ENCODE measurements around the gene RBM4B. TPM values are rescaled to one million over a fixed set of nuclear protein-coding genes. Genes with fewer than 3 reads are reported as not detected.

Gene RBM4B
- total RNA-seq, 1 experiment from 2014 or later: 33.6 TPM

DNA sequence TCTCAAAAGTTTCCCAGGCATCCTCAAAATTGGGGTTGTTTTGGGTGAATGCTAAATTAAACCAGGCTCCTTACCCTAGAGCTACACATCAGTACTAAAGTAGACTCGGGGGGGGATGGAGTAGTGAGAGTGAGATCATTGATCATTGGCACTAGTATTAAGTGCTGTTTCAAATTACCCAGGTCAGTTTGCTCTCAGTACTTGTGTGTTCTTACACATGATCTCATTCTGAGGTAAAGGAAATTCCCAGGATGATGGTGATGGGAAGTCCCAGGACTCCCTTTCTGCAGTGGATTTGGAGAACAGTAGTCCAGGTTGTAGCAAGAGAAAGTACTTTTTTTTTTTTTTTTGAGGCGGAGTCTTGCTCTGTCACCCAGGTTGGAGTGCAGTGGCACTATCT is 26.7 kb downstream of the RBM4B start:
- Histone ChIP-seq H3K27me3 (ENCODE audit: control insufficient read depth, insufficient read depth, low read length) (no peaks in the 10 kb centered on the region), H3K27ac (ENCODE audit: low read length) (no peak overlapping the region), H3K4me3 (ENCODE audit: low read depth in 2 of 2, low read length in 2 of 2) (no peak overlapping the region), H3K4me1 (ENCODE audit: control insufficient read depth, insufficient read depth, low read length) (no peaks in the 10 kb centered on the region), H3K9me3 (ENCODE audit: control insufficient read depth, insufficient read depth, low read depth, low read length) (no peaks in the 10 kb centered on the region), H3K36me3 (ENCODE audit: control insufficient read depth, insufficient read depth, low read length) (peaks cover 23% of the 10 kb centered on the region)
- intact Hi-C loops (cut with micrococcal nuclease; ENCODE audit: unreplicated experiment) (no loop called here), in situ Hi-C loops (cut with HindIII; ENCODE audit: low pct_unique_long_range_greater_than_20kb, low sequenced_read_pairs) (no loop called here)
- no peak for DNase-seq (ENCODE audit: low read depth, low spot score)
- TF ChIP-seq SIN3A (IDR thresholded peaks at IDR 0.05; ENCODE audit: borderline replicate concordance, insufficient read depth, low read depth, low read length): no peak
- TF ChIP-seq POLR2AphosphoS5 (IDR thresholded peaks at IDR 0.05; ENCODE audit: low read depth, low read length): peak; percentile 47; the same call in 1 of the 2 replicates
- peak; percentile 33 for ATAC-seq
- ChIA-PET POLR2A (no interaction called here), CTCF (no interaction called here)
- BruUV-seq (replicated peaks): no TSS peak

DNA sequence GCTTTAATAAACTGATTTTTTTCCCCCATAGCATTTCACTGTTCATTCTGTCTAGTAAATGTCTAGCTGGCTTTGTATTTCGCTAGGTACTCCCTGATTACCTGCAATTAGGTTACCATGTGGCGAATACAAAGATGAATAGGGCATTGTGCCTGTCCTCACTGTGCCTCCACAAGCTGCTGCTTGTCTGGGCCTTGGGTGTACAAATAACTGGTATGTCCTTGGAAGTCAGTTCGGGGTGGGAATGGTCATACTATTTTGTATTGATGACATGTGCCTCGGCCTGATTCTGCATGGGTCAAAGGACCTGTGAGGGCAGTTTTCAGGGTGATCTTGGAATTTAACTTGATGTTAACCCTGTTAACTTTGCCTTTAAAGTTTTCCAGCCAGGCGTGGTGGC is 27.8 kb downstream of the RBM4B start:
- no peak for DNase-seq (ENCODE audit: low read depth, low spot score)
- H3K27ac ChIP-seq (ENCODE audit: low read length): no peak overlapping the region
- H3K36me3 ChIP-seq (ENCODE audit: control insufficient read depth, insufficient read depth, low read length): peaks cover 32% of the 10 kb centered on the region
- in situ Hi-C loops (cut with HindIII; ENCODE audit: low pct_unique_long_range_greater_than_20kb, low sequenced_read_pairs) (no loop called here), intact Hi-C loops (cut with micrococcal nuclease; ENCODE audit: unreplicated experiment) (no loop called here)
- H3K4me3 ChIP-seq (ENCODE audit: low read depth in 2 of 2, low read length in 2 of 2): no peak overlapping the region
- TF ChIP-seq, protein P1, sequence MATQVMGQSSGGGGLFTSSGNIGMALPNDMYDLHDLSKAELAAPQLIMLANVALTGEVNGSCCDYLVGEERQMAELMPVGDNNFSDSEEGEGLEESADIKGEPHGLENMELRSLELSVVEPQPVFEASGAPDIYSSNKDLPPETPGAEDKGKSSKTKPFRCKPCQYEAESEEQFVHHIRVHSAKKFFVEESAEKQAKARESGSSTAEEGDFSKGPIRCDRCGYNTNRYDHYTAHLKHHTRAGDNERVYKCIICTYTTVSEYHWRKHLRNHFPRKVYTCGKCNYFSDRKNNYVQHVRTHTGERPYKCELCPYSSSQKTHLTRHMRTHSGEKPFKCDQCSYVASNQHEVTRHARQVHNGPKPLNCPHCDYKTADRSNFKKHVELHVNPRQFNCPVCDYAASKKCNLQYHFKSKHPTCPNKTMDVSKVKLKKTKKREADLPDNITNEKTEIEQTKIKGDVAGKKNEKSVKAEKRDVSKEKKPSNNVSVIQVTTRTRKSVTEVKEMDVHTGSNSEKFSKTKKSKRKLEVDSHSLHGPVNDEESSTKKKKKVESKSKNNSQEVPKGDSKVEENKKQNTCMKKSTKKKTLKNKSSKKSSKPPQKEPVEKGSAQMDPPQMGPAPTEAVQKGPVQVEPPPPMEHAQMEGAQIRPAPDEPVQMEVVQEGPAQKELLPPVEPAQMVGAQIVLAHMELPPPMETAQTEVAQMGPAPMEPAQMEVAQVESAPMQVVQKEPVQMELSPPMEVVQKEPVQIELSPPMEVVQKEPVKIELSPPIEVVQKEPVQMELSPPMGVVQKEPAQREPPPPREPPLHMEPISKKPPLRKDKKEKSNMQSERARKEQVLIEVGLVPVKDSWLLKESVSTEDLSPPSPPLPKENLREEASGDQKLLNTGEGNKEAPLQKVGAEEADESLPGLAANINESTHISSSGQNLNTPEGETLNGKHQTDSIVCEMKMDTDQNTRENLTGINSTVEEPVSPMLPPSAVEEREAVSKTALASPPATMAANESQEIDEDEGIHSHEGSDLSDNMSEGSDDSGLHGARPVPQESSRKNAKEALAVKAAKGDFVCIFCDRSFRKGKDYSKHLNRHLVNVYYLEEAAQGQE (IDR thresholded peaks at IDR 0.05; ENCODE audit: insufficient read depth in 1 of 2, low read depth in 2 of 2, low read length in 1 of 2): no peak
- TF ChIP-seq POLR2AphosphoS5 (IDR thresholded peaks at IDR 0.05; ENCODE audit: low read depth, low read length) (no peak), SIN3A (IDR thresholded peaks at IDR 0.05; ENCODE audit: borderline replicate concordance, insufficient read depth, low read depth, low read length) (no peak), TCF7L2 (IDR thresholded peaks at IDR 0.05; ENCODE audit: low read depth, low read length) (no peak)
- TF ChIP-seq, protein P2, sequence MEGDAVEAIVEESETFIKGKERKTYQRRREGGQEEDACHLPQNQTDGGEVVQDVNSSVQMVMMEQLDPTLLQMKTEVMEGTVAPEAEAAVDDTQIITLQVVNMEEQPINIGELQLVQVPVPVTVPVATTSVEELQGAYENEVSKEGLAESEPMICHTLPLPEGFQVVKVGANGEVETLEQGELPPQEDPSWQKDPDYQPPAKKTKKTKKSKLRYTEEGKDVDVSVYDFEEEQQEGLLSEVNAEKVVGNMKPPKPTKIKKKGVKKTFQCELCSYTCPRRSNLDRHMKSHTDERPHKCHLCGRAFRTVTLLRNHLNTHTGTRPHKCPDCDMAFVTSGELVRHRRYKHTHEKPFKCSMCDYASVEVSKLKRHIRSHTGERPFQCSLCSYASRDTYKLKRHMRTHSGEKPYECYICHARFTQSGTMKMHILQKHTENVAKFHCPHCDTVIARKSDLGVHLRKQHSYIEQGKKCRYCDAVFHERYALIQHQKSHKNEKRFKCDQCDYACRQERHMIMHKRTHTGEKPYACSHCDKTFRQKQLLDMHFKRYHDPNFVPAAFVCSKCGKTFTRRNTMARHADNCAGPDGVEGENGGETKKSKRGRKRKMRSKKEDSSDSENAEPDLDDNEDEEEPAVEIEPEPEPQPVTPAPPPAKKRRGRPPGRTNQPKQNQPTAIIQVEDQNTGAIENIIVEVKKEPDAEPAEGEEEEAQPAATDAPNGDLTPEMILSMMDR (IDR thresholded peaks at IDR 0.05): no peak
- no peak for ATAC-seq
- no TSS peak for BruUV-seq (replicated peaks)
- no peaks in the 10 kb centered on the region for H3K9me3 ChIP-seq (ENCODE audit: control insufficient read depth, insufficient read depth, low read depth, low read length)
- ChIA-PET CTCF (no interaction called here), POLR2A (no interaction called here)
- peaks cover 4% of the 10 kb centered on the region for H3K4me1 ChIP-seq (ENCODE audit: control insufficient read depth, insufficient read depth, low read length)
- H3K27me3 ChIP-seq (ENCODE audit: control insufficient read depth, insufficient read depth, low read length): no peaks in the 10 kb centered on the region

DNA sequence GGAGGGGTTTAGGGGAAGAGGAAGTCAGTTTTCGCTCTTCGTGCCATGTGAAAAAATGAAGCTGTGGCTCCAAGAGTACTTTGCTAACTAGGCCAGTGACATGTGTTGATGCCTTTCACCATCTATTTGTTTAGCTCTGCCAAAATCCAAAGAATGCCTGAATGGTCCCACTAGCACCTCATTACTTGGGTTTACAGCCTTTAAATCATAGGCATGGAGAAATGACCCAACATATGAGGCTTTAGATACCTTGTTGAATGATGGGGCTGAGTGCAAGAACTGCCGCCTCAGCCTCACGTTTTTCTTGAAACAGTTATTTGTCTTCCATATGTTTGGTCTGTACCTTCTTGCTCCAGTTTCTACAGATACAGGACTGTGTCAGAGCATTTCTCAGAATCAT is 30.9 kb downstream of the RBM4B start:
- Histone ChIP-seq H3K27ac (ENCODE audit: low read length) (no peak overlapping the region), H3K4me3 (ENCODE audit: low read depth in 2 of 2, low read length in 2 of 2) (no peak overlapping the region), H3K27me3 (ENCODE audit: control insufficient read depth, insufficient read depth, low read length) (no peaks in the 10 kb centered on the region), H3K9me3 (ENCODE audit: control insufficient read depth, insufficient read depth, low read depth, low read length) (no peaks in the 10 kb centered on the region), H3K36me3 (ENCODE audit: control insufficient read depth, insufficient read depth, low read length) (peaks cover 63% of the 10 kb centered on the region), H3K4me1 (ENCODE audit: control insufficient read depth, insufficient read depth, low read length) (peaks cover 25% of the 10 kb centered on the region)
- TSS peak; percentile 11 for BruUV-seq (replicated peaks)
- ATAC-seq (no peak), DNase-seq (ENCODE audit: low read depth, low spot score) (no peak)
- in situ Hi-C loops (cut with HindIII; ENCODE audit: low pct_unique_long_range_greater_than_20kb, low sequenced_read_pairs): no loop called here
- intact Hi-C loops (cut with micrococcal nuclease; ENCODE audit: unreplicated experiment): no loop called here
- TF ChIP-seq, protein P2 (IDR thresholded peaks at IDR 0.05): no peak
- no peak for TF ChIP-seq POLR2AphosphoS5 (IDR thresholded peaks at IDR 0.05; ENCODE audit: low read depth, low read length)
- TF ChIP-seq SIN3A (IDR thresholded peaks at IDR 0.05; ENCODE audit: borderline replicate concordance, insufficient read depth, low read depth, low read length): no peak
- no peak for TF ChIP-seq TCF7L2 (IDR thresholded peaks at IDR 0.05; ENCODE audit: low read depth, low read length)
- TF ChIP-seq, protein P1 (IDR thresholded peaks at IDR 0.05; ENCODE audit: insufficient read depth in 1 of 2, low read depth in 2 of 2, low read length in 1 of 2): no peak
- CTCF ChIA-PET: no interaction called here
- POLR2A ChIA-PET: no interaction called here
